Dedifferentiated amniotic fluid mesenchymal stem cell (primary cell): ENCODE results near the gene CEACAM18.

ENCODE experiments used
- DNase-seq: peaks from one replicate; pipeline ENCODE4 v3.0.0-alpha.2; 2016; ENCODE audit errors: extremely low spot score

Gene CEACAM18

GRCh38 chr19:51531349-51532315 is 53.3 kb downstream of the CEACAM18 start, which contains the start of gene SIGLEC6:
SIGLEC6 (minus strand) TSS chr19:51531670; CDS start chr19:51531648, 22 bp downstream.
- DNase-seq, result no peak

GRCh38 chr19:51535535-51535934 is 57.2 kb downstream of the CEACAM18 start:
- DNase-seq, result no peak

- DNase-seq, result no peak
These were observed 61.6 kb downstream of the CEACAM18 start for GRCh38 chr19:51539821-51540366.
